ENCODE measurements around the gene SRCIN1. TPM values are rescaled to one million over a fixed set of nuclear protein-coding genes. Genes with fewer than 3 reads are reported as not detected.
"Not testable (repeated sequence)": the region's sequence is repeated elsewhere in the genome, so short reads cannot be mapped to it uniquely, and the experiment has no call there.

Gene SRCIN1
- total RNA-seq, 4 donors from 2014 or later, result 0.44 to 5.4 (median 1.5) TPM

DNA sequence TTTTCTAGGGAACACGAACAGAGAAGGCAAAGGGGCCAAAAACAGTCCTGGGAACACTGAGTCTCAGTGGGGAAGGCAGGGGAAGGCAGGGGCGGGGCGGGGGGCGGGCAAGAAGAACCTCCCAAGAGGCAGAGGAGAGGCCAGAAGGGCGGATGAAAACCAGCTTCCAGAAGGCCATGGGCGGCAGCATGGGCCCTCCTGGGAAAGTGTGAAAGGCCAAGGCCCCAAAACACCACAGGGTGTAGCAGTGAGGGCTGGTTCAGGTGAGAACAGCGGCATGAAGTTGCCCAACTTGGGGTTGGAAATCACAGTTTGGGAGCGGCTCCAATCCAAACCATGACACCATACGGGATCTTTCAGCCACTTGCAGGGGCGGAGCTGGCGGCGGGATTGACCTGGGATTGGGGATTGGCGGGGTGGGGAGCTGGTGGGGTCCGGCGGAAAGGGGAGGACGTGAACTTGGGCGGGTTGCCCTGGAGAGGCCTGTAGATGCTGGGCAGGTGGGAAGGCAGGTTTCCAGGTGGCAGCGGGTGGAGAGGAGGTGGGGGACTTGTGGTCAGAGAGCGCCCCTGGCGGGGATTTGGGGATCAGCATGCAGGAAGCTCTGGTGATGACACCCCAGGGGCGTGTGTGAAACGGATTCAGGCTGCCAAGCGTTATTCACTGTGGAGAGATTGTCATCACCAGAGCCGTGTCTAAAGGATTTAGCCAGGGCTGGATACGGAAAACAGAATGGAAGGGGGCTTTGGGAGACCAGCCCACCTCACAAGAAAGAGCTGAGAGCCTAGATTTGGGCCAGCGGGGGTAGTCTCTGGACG lies 96.6 kb downstream of the SRCIN1 start:
- H3K9me3 ChIP-seq, result no peaks in the 10 kb centered on the region
- H3K4me1 ChIP-seq, result peaks cover 0 to 46% (median 6%) of the 10 kb centered on the region in 4 donors
- peak overlapping the region; percentile 4 to 43 (median 24) for H3K4me3 ChIP-seq
- H3K36me3 ChIP-seq, result peaks cover 0 to 35% (median 0%) of the 10 kb centered on the region in 3 donors
- H3K27ac ChIP-seq, result peak overlapping the region in 3 of 4 donors; percentile 18 to 79 (median 70)
- WGBS, 2 donors, result 60 to 66% methylated on average over 27 of the region's 27 CpGs
- DNase-seq (ENCODE audit: low spot score in 2 of 2), result peak; percentile 77 to 79
- no peaks in the 10 kb centered on the region for H3K27me3 ChIP-seq
- TF ChIP-seq POLR2A (IDR thresholded peaks at IDR 0.05) (peak in 1 of 2 donors; percentile 23), EP300 (IDR thresholded peaks at IDR 0.05) (peak in 1 of 2 donors; percentile 70), CTCF (IDR thresholded peaks at IDR 0.05) (peak; percentile 66 to 82 (median 75))

- Histone ChIP-seq H3K27ac (peak overlapping the region in 3 of 4 donors; percentile 59 to 79 (median 70)), H3K4me3 (no peak overlapping the region), H3K27me3 (no peaks in the 10 kb centered on the region), H3K4me1 (peaks cover 0 to 46% (median 6%) of the 10 kb centered on the region in 4 donors), H3K36me3 (peaks cover 0 to 41% (median 0%) of the 10 kb centered on the region in 3 donors), H3K9me3 (no peaks in the 10 kb centered on the region)
- no peak for DNase-seq (ENCODE audit: low spot score in 2 of 2)
- TF ChIP-seq POLR2A (IDR thresholded peaks at IDR 0.05) (no peak), EP300 (IDR thresholded peaks at IDR 0.05) (no peak), CTCF (IDR thresholded peaks at IDR 0.05) (no peak)
- 65 to 71% methylated on average over 6 of the region's 6 CpGs for WGBS, 2 donors
Observed at GRCh38 chr17:38508570-38508950, 97.2 kb downstream of the SRCIN1 start.

DNA sequence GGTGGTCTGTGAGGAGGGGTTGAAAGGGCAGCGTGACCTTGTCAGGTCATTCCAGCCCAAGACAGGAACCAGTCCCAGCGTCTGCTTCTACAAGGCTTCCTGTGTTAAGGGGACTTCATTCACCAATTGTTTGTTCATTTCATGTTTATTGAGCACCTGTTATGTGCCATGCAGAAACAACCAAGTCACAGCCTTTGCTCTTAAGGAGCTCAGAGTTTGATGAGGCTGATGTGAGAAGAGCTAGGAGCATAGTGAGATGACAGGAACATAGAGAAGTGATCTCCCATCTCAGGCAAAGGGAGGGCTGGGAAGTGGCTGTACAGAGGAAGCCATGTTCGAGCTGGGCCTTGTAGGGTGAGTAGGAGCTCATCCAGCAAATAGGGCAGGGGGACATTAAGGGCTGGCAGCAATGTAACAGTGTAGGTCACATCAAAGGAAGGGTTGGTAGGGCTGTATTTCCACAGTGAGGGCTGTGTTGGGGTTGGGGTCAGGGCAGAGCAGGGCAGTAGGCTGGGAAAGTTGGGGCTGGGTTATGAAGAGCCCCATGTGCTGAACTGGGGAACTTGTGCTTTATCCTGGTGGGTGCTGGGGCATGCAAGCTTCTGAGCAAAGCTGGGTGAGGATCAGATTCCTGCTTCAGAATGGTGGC lies 97.7 kb downstream of the SRCIN1 start:
- H3K4me1 ChIP-seq, result peaks cover 0 to 46% (median 6%) of the 10 kb centered on the region in 4 donors
- no peak for DNase-seq (ENCODE audit: low spot score in 2 of 2)
- H3K27ac ChIP-seq, result peak overlapping the region in 3 of 4 donors; percentile 59 to 79 (median 70)
- TF ChIP-seq POLR2A (IDR thresholded peaks at IDR 0.05) (no peak), CTCF (IDR thresholded peaks at IDR 0.05) (no peak)
- 64 to 75% methylated on average over 3 of the region's 3 CpGs for WGBS, 2 donors
- H3K4me3 ChIP-seq, result no peak overlapping the region
- H3K9me3 ChIP-seq, result no peaks in the 10 kb centered on the region
- no peaks in the 10 kb centered on the region for H3K27me3 ChIP-seq
- H3K36me3 ChIP-seq, result peaks cover 0 to 46% (median 0%) of the 10 kb centered on the region in 3 donors

GRCh38 chr17:38507436-38507835 lies 98.3 kb downstream of the SRCIN1 start:
- Histone ChIP-seq H3K4me1 (peaks cover 0 to 46% (median 6%) of the 10 kb centered on the region in 4 donors), H3K36me3 (peaks cover 0 to 52% (median 0%) of the 10 kb centered on the region in 3 donors), H3K9me3 (no peaks in the 10 kb centered on the region), H3K27me3 (no peaks in the 10 kb centered on the region), H3K27ac (peak overlapping the region in 1 of 4 donors; percentile 79), H3K4me3 (no peak overlapping the region)
- 49 to 51% methylated on average over 3 of the region's 3 CpGs for WGBS, 2 donors
- DNase-seq (ENCODE audit: low spot score in 2 of 2), result no peak
- no peak for TF ChIP-seq EP300 (IDR thresholded peaks at IDR 0.05)
- TF ChIP-seq POLR2A (IDR thresholded peaks at IDR 0.05), result no peak
- no peak for TF ChIP-seq CTCF (IDR thresholded peaks at IDR 0.05)

DNA sequence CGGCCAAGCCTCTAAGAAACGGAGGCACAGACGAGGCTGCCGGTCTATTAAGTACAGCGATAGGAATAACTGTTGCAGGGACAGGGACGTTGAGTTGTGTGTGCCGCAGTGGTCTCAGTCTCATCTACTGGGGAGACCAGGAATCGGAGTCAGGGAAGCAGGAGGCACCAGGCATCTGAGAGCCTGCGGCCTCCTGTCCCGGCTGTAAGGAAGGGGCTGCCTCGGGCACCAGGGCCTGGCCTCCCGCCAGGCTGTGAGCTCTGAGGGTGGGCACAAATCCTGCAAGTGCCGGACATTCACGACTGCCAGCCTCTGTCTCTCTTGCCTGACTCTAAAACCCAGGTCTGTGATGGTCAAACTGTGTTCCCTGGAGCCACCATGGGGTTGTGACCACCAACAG lies 101.5 kb downstream of the SRCIN1 start:
- TF ChIP-seq POLR2A (IDR thresholded peaks at IDR 0.05) (no peak), CTCF (IDR thresholded peaks at IDR 0.05) (no peak), EP300 (IDR thresholded peaks at IDR 0.05) (no peak)
- Histone ChIP-seq H3K4me1 (peaks cover 0 to 24% (median 0%) of the 10 kb centered on the region in 4 donors), H3K27ac (no peak overlapping the region), H3K9me3 (no peaks in the 10 kb centered on the region), H3K36me3 (peaks cover 0 to 79% (median 0%) of the 10 kb centered on the region in 3 donors), H3K4me3 (no peak overlapping the region), H3K27me3 (no peaks in the 10 kb centered on the region)
- no peak for DNase-seq (ENCODE audit: low spot score in 2 of 2)
- 80 to 89% methylated on average over 14 of the region's 14 CpGs for WGBS, 2 donors

DNA sequence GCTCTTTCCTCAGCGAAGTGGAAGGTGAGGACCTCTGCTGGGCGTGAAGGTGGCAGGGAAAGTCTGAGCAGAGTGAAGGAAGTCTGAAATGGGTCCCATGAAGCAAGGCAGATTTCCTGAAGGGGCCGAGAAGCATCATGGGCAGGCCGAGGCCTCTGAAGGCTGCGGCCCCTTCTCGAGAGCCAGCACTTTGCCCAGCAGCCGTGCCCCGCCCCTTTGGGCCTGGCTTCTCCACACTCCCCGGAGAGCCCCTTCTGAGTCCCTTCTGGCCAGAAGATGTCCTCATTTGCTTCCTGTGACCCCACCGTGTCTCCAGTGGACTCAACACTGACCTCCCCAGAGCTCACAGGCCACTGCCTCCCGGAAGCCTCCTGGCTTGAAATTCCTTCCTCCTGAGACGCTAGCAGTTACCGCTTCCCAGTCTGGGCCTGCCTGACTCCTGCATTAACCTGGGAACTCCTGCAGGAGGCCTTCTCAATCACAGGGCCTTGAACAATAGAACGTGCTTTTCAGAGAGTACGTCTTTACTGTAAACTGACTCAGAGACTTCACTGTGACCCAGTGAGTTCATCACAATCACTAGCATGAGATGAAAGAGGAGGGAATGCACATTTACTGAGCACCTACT lies 102.4 kb downstream of the SRCIN1 start:
- 72 to 84% methylated on average over 12 to 15 of the region's 15 CpGs for WGBS, 2 donors
- H3K27me3 ChIP-seq; H3K27ac ChIP-seq; H3K4me3 ChIP-seq; H3K9me3 ChIP-seq; DNase-seq (ENCODE audit: low spot score in 2 of 2): not testable (repeated sequence)
- H3K36me3 ChIP-seq, result peaks cover 0 to 88% (median 0%) of the 10 kb centered on the region in 3 donors
- peaks cover 0 to 15% (median 0%) of the 10 kb centered on the region in 4 donors for H3K4me1 ChIP-seq

DNA sequence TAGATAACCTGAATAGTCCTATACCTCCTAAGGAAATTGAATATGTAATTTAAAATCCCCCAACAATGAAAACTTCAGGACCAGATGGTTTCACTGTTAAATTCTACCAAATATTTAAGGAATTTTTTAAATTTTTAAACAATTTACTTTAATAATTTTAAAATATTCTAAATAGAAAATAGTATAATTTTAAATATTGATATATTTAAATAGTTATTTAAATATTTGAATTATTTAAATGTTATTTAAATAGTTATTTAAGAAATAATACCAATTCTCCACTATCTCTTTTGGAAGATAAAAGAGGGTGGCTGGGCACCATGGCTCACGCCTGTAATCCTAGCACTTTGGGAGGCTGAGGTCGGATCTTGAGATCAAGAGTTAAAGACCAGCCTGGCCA lies 104.0 kb downstream of the SRCIN1 start:
- H3K27me3 ChIP-seq; H3K27ac ChIP-seq; H3K9me3 ChIP-seq; DNase-seq (ENCODE audit: low spot score in 2 of 2); H3K4me1 ChIP-seq; H3K4me3 ChIP-seq: not testable (repeated sequence)
- H3K36me3 ChIP-seq, result peaks cover 0 to 92% (median 0%) of the 10 kb centered on the region in 3 donors
- WGBS, 2 donors, result 92 to 97% methylated on average over 2 of the region's 2 CpGs
